Cardiac fibroblast (primary cell): ENCODE results near the gene ST8SIA5.
"Not testable (repeated sequence)": the region's sequence is repeated elsewhere in the genome, so short reads cannot be mapped to it uniquely, and the experiment has no call there.

Experiments
- DNase-seq, 2 donors: peaks; one replicate each; pipeline versions ENCODE4 v3.0.0 to v3.0.0-alpha.2; 2010; ENCODE audit warnings: low read depth in 2 of 2
- H3K4me3 ChIP-seq, 2 donors: replicated peaks in 1 of 2; 1 replicate in 1 of 2; 2 replicates in 1 of 2; pipeline ENCODE4 v1.5.1; 2011; ENCODE audit warnings: low read depth in 2 of 2, low read length in 2 of 2, mild to moderate bottlenecking in 2 of 2, moderate library complexity in 1 of 2
- TF ChIP-seq, protein P1 (sequence below): IDR thresholded peaks from one replicate; pipeline ENCODE4 v1.5.1; 2011; ENCODE audit warnings: low read depth, mild to moderate bottlenecking, low read length, inconsistent platforms

The ST8SIA5 gene, protein sequence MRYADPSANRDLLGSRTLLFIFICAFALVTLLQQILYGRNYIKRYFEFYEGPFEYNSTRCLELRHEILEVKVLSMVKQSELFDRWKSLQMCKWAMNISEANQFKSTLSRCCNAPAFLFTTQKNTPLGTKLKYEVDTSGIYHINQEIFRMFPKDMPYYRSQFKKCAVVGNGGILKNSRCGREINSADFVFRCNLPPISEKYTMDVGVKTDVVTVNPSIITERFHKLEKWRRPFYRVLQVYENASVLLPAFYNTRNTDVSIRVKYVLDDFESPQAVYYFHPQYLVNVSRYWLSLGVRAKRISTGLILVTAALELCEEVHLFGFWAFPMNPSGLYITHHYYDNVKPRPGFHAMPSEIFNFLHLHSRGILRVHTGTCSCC

DNA sequence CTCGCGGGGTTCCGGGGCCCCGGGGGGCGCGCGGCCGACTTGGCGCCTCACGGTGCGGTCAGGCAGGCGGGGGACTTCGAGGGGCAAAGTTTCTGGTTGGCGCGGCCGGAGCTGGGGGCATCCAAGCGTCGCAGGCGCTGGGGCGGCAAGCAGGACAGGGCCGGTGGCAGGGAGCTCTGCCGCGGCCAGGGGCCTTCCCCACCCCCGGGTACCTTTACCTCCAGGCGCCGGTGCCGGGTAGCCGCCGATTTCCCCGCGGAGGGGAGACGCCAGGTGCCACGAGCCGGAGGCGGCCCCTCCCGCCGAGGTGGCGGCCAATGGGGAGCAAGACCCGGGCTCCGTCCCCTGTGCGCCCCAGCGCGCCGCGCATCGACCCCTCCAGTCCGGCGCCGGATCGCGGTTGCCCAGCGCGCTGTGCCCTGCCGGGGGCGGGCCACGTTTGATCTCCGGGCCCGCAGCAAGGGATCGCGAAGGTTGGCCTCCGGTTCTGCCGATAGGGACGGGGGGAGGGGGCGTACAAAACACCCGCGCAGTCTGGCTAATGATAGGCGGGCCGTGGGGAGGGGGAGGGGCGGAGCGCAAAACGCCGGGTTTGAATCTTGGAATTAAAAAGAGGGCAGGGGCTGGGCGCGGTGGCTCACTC lies at the start of gene ST8SIA5:
Gene ST8SIA5, minus strand, starts transcription at position 495 of the 643 bp plus-strand sequence. CDS start 545 bp downstream, outside the sequence.
- DNase-seq: no peak
- H3K4me3 ChIP-seq: peak within 1 kb of the TSS; percentile 10 to 17
- TF ChIP-seq, protein P1, sequence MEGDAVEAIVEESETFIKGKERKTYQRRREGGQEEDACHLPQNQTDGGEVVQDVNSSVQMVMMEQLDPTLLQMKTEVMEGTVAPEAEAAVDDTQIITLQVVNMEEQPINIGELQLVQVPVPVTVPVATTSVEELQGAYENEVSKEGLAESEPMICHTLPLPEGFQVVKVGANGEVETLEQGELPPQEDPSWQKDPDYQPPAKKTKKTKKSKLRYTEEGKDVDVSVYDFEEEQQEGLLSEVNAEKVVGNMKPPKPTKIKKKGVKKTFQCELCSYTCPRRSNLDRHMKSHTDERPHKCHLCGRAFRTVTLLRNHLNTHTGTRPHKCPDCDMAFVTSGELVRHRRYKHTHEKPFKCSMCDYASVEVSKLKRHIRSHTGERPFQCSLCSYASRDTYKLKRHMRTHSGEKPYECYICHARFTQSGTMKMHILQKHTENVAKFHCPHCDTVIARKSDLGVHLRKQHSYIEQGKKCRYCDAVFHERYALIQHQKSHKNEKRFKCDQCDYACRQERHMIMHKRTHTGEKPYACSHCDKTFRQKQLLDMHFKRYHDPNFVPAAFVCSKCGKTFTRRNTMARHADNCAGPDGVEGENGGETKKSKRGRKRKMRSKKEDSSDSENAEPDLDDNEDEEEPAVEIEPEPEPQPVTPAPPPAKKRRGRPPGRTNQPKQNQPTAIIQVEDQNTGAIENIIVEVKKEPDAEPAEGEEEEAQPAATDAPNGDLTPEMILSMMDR: no peak

DNA sequence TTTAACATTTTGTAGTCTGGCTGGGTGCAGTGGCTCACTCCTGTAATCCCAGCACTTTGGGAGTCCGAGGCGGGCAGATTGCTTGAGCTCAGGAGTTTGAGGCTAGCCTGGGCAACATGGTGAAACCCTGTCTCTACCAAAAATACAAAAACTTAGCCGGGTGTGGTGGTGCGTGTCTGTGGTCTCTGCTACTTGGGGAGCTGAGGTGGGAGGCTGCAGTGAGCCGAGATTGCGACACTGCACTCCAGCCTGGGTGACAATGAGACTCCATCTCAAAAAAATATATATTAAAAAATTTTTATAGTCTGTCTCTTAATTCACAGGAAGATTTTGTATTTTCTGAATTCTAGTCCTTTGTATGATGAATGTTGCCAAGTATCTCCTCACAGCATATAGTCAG lies 39.1 kb upstream of the ST8SIA5 start:
- not testable (repeated sequence) for H3K4me3 ChIP-seq, DNase-seq

DNA sequence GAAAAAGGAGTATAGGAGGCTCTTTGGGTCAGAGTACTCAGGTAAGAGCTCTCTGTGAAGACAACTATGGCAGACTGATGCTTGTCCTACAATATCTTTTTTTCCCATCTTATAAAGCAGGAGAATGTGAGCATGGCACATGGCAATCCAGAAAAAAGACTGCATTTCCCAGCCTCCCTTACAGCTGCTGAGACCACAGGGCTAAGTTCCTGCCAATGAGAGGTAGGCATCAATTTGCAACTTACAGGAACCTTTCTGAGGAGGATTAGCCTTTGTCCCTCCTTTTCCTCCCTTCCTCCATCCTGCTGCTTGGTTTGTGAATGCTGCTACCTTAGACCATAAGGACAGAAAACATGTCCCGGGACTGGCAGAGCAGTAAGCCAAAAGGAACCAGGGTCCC lies 37.8 kb upstream of the ST8SIA5 start:
- DNase-seq: no peak
- TF ChIP-seq, protein P1: no peak
- no peak overlapping the region for H3K4me3 ChIP-seq

DNA sequence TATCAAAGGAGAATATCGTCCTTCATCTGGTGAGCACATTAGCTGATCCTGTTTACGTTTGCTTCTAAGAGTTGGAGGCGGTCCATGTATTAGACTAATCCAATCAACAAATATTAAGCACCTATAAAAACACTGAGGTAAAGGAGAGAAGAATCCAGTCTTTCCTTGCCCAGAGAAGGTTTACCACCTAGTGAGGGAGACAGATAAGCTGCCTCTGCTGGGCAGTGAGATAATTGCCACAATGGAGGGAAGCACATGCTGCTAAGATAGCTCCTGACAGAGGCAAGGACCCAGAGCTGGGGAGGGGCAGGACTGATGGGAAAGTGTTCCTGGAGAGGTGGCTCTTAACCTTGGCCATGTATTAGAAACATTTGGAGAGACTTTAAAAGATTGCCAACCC lies 36.7 kb upstream of the ST8SIA5 start:
- no peak for DNase-seq
- no peak overlapping the region for H3K4me3 ChIP-seq
- TF ChIP-seq, protein P1: no peak

DNA sequence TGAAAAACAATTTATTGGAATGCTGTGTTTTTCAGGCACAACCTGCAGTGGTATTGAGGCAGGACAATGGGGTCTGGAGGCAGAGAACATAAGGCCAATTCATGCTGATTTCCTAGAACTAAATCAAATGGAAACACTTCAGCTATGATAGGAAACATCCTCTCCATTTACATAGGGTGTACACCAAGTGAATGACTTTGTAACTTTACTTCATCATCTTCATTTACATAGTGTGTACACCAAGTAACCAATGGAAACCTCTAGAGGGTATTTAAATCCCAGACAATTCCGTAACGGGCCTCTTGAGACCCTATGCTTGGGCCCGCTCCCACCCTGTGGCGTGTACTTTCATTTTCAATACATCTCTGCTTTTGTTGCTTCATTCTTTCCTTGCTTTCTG lies 32.2 kb upstream of the ST8SIA5 start:
- TF ChIP-seq, protein P1: no peak
- no peak overlapping the region for H3K4me3 ChIP-seq
- no peak for DNase-seq

DNA sequence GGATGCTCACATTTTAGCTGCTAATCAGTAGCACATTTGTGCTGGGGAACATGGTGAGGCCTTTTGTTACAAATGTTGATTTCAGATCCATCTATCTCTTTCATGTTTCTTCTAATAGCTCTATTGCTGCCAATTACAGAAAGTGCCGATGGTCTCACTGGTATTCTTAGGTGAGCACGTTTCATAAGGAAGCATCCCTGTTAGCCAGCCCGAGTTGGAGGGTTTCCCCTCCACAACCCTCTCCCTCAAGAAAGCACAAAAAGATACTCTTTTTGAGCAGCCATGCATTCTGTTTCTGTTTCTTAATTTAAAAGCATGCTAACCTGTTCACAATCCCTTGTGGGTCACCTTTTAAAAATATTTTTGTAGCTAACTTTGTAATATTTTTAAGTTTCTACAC lies 30.8 kb upstream of the ST8SIA5 start:
- TF ChIP-seq, protein P1: no peak
- no peak for DNase-seq
- no peak overlapping the region for H3K4me3 ChIP-seq

DNA sequence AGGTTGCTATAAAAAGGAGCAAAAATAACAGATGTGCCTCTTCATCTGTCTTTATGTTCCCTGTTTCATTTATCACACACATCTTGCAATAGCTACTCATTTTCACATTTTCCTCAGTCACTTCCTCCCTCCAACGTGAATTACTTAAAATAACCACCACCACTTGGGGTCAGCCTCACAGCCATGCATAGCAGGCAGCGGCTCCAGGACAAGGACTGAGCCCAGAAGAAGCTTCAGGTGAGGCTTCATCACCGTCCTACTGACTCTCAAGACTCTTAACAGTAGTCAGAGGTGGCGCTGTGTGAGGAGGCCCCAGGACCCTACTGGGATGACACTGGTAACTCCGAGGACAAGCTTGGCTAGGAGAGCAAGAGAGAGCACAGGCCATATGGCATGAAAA lies 15.5 kb upstream of the ST8SIA5 start:
- no peak for DNase-seq
- no peak overlapping the region for H3K4me3 ChIP-seq
- TF ChIP-seq, protein P1: no peak
